GM21529 (cell line): ENCODE measurements around the gene NFIX.

Source experiments
- ATAC-seq: cut with Tn5 transposase; IDR thresholded peaks from one replicate; pipeline ENCODE4 v1.9.1; 2021; ENCODE audit not compliant: unreplicated experiment

The NFIX gene

GRCh38 chr19:13100841-13101589 lies 105.7 kb downstream of the NFIX start:
- ATAC-seq = no peak

- ATAC-seq = no peak
Observed at GRCh38 chr19:13101590-13102415, 106.5 kb downstream of the NFIX start.

- ATAC-seq = no peak
Observed at GRCh38 chr19:13102416-13102665, 107.1 kb downstream of the NFIX start.

GRCh38 chr19:13102666-13103580 lies 107.6 kb downstream of the NFIX start, which contains the start of gene LYL1:
Gene LYL1 (minus strand): TSS chr19:13102858. CDS start chr19:13101171, 1,687 bp downstream.
- peak; percentile 45 for ATAC-seq

DNA sequence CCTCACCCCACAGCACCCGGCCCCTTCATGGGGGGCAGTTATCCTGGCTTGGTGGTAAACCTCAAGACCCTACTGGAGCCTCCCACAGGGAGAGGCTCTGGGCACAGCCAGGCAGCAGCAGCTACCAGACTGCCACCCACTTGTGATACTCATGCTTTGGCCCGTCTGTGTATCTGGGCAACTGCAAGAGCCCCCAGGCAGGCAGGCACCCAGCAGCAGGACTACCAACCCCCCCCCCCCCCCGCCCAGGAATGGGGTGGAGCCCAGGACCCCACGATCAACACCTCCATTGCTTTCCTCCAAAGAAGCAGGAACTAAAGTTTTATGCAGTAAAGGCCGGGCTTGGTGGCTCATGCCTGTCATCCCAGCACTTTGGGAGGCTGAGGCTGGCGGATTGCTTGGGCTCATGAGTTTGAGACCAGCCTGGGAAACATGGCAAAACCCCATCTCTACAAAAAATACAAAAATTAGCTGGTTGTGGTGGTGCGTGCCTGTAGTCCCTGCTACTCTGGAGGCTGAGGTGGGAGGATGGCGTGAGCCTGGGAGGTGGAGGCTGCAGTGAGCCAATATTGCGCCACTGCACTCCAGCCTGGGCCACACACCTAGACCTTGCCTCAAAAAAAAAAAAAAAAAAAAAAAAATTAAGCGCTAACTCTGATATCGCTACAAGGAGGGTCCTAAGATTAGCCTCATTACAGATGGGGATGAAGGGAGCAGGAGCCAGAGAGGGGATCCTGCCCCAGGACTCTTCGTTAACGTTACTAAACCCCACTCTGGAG lies 108.5 kb downstream of the NFIX start:
- no peak for ATAC-seq

GRCh38 chr19:13104360-13104847 lies 109.1 kb downstream of the NFIX start:
- peak; percentile 31 for ATAC-seq

GRCh38 chr19:13104848-13105711 lies 109.8 kb downstream of the NFIX start:
- no peak for ATAC-seq

GRCh38 chr19:13109361-13110098 lies 114.3 kb downstream of the NFIX start:
- no peak for ATAC-seq

DNA sequence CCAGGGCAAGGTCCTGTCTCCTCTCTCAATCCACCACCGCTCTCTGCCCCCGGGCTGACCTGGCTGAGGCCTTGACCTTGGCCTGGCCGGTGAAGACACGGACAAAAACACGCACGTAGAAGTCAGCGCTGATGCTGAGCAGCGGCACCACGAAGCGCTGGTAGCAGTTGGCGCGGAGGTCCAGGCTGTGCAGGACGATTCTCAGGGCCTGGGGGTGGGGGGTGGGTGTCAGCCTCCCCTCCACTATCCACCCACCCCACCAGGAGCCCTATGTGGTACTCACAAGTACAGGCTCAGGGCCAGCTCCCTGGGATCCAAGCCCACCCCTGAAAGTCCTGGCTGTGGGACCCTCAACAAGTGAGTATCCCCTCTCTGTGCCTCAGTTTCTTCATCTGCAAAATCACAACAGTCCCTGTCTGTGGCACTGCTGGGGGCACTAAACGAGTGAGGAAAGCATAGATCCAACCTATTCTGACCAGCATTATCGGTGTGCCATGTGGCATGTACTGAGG lies 114.9 kb downstream of the NFIX start:
- no peak for ATAC-seq

DNA sequence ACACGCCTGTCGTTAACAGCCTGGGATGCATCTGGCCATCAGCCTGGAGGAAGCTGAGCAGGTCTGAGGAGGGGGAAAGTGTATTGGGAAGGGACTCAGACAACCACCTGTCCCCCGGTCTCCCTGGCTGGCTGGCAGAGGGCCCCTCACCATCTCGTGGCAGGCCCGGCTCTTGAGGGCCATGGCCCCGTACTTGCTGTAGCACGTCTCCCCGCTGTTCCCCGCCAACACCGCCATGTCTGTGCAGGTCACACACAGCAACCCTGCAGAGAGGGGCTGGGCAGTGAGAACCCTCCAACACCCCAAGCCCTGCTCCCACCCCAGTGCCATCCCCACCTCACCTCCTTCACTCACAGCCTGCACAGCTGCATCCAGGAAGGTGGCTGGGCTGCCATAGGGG lies 117.3 kb downstream of the NFIX start:
- no peak for ATAC-seq

GRCh38 chr19:13115936-13116281 lies 120.6 kb downstream of the NFIX start:
- no peak for ATAC-seq

- ATAC-seq = peak; percentile 48
Observed at GRCh38 chr19:13116282-13117175, 121.3 kb downstream of the NFIX start, which contains the start of gene TRMT1. Gene TRMT1 (minus strand): TSS chr19:13116740. CDS start chr19:13116399, 341 bp downstream.

- no peak for ATAC-seq
Observed at GRCh38 chr19:13117176-13117771, 122.0 kb downstream of the NFIX start.

DNA sequence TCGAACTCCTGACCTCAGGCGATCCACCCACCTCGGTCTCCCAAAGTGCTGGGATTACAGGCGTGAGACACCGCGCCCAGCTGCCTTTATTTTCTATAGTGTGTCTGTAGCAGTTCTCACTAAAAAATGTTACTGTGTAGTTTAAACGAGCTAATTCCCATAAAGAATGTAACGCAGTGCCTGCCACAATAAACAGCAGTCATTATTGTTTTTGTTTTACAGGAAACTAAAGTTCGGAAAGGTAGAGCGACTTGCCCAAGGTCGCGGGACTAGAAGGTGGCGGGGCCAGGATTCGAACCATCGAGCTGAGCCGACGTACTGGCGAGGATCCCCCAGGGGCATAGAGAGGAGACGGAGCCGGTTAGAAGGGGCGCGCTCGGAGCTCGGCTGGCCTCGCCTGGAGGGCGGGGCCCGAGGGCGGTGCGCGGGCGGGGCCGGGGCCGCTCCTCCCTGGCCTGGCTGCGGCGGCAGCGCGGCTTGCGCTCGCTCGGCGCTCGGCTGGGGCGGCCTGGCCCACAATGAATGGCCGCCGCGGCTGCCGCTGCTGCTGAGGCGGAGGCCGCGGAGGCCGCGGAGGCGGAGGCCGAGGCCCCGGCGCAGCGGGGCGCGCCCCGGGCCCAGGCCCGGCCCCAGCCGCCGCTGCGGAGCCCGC lies 122.6 kb downstream of the NFIX start, which contains the start of gene NACC1:
Gene NACC1, plus strand, starts transcription at position 493 of the 652 bp plus-strand sequence. CDS start 16,944 bp downstream, outside the sequence.
- peak; percentile 48 for ATAC-seq

DNA sequence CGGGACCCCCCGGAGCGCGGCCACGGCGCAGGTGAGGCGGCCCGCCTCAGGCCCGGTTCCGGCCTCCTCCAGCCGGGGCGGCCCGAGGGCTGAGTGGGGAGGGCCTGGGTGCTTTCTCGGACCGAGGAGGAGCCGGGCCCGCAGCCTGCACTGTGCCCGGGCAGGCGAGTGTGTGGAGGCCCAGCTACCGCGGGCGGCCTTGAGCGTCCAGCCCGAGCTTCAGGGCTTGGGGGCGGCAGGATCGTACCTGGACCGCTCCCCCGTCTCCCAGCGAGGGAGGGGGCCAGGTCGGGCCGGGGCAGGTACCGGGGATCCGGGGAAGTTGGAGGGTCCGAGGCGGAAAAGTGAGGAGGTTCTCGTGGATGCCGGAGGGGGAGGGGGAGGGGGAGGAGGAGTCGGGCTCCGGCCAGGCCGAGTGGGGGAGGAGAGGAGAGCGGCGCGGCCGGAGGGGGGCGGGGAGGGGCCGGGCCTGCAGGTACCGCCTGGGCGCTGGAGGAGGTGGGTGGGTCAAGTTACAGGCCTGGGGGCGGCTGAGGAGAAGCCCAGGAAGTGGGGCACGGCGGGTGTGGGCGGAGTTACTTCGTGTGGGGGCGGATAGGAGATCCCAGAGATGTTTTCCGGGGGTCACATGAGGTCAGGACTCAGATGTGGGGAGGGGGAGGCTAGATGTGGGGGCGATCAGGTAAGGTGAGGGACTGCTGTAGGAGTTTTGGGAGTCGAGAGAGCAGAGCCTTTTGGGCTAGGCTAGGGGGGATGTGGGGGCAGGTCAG lies 123.3 kb downstream of the NFIX start:
- ATAC-seq = peak; percentile 2

DNA sequence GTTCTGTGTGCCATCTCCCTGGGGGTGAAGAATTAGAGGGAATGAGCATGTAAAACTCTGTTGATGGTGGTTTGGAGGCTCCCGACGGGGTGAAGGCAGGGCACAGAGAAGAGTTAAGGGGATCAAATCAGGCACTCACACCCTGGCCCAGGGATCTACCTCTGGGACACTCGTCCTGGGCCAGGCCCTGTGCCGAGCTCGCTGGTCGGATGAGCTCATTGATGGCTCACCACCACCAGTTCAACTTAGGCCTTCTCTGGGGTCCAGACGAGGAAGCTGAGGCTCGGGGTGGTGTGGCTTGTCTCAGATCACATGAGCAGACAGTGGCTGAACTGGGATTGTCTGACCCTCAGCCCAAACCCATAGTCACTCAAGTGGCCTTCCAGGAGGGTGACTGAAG lies 124.4 kb downstream of the NFIX start:
- ATAC-seq = no peak
